ENCODE measurements around the gene SPRYD3.
A peak's percentile ranks its signal among the peaks of the same experiment; 100 is the strongest.
"Not testable (repeated sequence)": the region's sequence is repeated elsewhere in the genome, so short reads cannot be mapped to it uniquely, and the experiment has no call there.

SPRYD3 gene

GRCh38 chr12:53049571-53050318 is 29.4 kb downstream of the SPRYD3 start, which contains the start of gene TNS2:
TNS2 (plus strand) TSS chr12:53050065; CDS start chr12:53050186, 121 bp downstream.
- peak; percentile 28 for DNase-seq

- no peak for DNase-seq
Observed at GRCh38 chr12:53048780-53049401, 30.3 kb downstream of the SPRYD3 start.

DNA sequence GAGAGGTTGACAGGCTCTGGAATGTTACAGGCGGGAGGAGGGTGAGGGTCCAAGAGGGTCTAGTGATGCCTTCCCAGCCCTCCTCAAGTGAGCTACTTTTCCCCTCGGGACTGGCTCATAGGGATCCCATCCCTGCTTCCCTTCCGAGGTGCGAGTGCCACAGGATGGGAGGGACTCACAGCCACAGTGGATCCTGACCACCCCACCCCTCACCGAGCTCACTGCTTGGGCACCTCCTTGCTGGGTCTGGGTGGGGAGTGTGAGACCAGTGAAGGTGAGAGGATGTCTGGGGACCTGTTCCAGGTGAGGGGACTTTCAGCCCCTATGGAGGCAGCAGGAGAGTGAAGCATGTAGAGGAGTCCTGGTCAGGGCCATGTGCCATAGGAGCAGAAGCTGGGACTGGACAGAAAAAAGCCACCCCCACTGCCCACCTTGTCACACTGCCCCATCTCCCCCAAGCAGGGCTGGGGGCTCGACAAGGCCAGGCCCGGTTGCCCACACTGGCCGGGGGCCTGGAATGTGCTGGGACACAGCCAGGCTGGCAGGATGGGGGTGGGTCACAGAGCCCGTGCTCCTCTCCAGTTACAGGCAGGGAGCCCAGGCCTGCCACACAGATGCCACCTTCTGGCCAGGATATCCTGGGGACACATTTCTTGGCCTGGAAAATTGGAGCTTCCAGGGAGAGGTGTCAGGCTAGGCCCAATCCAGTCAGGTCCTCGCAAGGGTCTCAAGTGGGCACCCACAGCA is 31.0 kb downstream of the SPRYD3 start:
- DNase-seq: peak; percentile 18

GRCh38 chr12:53047221-53048032 is 31.8 kb downstream of the SPRYD3 start:
- peak; percentile 73 for DNase-seq

GRCh38 chr12:53046655-53047220 is 32.5 kb downstream of the SPRYD3 start:
- DNase-seq: peak; percentile 68

GRCh38 chr12:53045696-53046045 is 33.5 kb downstream of the SPRYD3 start:
- no peak for DNase-seq

- DNase-seq: no peak
Observed at GRCh38 chr12:53044896-53045695, 34.1 kb downstream of the SPRYD3 start.

- peak; percentile 5 for DNase-seq
Observed at GRCh38 chr12:53044052-53044581, 35.1 kb downstream of the SPRYD3 start.

DNA sequence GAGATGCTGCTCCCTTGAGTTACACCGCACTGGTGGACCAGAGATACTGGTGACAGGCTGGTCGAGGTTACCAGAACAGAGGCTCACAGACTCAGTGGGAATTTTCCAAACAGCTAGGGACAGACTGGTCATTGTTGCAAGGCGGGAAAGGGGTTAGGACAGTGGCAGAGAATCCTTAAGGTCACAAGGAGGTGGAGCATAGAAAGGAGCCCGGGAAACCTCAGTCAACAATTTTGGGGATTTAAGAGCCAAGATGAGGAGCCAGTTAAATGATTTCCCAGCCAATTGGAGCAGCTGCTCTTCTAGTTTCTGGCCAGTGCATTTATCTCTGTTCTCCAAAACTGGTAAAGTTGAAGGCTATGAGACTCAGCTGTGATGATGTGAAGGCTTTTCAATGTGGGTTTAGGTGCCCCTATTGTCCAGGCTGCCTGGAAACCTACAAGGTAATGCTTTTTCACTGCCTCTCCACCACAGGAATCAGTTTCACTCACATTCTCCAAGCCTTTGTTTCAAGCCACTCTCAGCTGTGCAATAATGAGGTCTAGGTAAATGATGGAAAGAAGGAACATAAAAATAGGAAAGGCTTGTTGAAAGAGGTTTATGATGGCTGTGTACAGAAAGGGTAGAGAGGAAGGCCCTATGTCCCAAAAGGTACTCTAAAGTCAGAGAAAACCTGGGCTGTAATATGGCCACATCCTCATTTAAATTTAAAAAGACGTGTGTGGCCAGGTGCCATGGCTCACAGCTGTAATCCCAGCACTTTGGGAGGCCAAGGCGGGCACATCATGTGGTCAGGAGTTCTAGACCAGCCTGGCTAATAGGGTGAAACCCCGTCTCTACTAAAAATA is 36.4 kb downstream of the SPRYD3 start:
- no peak for DNase-seq

DNA sequence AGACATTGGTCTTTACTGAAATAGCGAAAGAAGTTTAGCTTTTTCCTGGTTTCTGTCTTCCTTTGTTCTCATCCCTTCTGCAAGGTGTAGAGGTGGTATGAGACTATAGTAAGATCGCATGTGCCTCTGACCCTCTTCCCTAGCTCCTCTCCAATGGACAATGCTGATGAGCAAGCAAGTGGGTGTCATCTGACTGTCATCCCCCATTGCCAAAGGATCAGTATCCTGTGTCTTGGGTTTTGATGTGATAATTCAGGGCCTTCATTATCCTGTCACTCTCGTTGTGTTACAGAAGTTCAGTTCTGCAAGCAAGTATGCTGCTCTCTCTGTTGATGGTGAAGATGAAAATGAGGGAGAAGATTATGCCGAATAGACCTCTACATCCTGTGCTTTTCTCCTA is 39.3 kb downstream of the SPRYD3 start:
- DNase-seq: no peak

DNA sequence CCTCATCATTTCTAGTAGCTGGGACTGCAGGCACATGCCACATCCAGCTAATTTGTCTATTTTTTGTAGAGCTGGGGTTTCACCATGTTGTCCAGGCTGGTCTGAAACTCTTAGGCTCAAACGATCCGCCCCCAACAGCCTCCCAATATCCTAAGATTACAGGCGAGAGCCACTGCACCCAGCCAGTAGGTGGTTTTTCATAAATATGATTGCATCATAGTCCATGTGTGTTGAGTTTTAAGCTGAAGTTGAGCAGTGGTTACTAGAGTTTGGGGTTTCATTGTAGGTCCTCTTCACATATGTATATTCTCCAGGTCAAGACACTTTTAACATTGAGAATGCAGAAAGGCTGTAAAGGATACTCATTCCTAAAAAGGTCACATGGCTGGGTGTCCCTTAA is 42.4 kb downstream of the SPRYD3 start:
- DNase-seq: no peak

DNA sequence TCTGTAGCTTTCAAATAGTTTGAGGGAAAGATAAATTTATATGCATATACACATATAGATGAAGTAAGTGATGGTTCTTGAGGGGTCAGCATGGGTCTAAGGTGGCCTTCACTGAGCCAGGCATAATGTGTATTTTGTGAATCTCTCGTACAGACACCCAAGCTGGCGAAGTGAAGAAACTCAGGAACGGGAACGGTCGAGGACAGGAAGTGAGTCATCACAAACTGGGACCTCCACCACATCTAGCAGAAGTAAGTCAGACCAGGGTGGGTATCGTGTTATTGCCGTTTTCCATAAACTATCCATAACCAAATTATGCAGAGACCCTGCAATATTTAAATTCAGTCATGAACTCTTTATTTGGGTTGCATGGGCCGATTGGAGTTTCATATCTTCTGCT is 44.7 kb downstream of the SPRYD3 start:
- no peak for DNase-seq

DNA sequence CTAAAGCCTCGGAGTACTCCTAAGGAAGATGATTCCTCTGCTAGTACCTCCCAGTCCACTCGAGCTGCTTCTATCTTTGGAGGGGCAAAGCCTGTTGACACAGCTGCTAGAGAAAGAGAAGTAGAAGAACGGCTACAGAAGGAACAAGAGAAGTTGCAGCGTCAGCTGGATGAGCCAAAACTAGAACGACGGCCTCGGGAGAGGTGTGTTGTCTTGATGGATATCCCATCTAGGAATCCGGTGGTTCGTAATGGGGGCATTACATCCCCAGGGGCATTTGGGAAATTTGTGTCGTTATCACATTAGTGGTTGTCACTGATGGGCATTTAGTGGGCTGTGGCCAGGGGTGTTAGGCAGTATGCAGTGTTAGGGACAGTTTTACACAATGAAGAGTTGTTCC is 45.4 kb downstream of the SPRYD3 start:
- DNase-seq: not testable (repeated sequence)

GRCh38 chr12:53031616-53032015 is 47.6 kb downstream of the SPRYD3 start:
- DNase-seq: no peak

- not testable (repeated sequence) for DNase-seq
Observed at GRCh38 chr12:53027014-53027413, 52.2 kb downstream of the SPRYD3 start.

- DNase-seq: no peak
Observed at GRCh38 chr12:53025250-53025649, 53.9 kb downstream of the SPRYD3 start.

- no peak for DNase-seq
Observed at GRCh38 chr12:53014709-53015108, 64.5 kb downstream of the SPRYD3 start.
